ENCODE measurements around the gene TSHR.

The TSHR gene

GRCh38 chr14:81170104-81170828, 214.8 kb downstream of the TSHR start:
- intact Hi-C loops (cut with DNase I; ENCODE audit: low total_unique reads), result loop anchor here (5.0 kb wide), 2 partner anchors 52 to 183 kb away; partner anchors contain the start of gene GTF2A1
- no peaks in the 10 kb centered on the region for H3K9me3 ChIP-seq
- DNase-seq, result peak; percentile 95 to 96
- peak overlapping the region; percentile 86 for H3K27ac ChIP-seq
- TF ChIP-seq CTCF (IDR thresholded peaks at IDR 0.05), result peak; percentile 80 to 87
- H3K4me3 ChIP-seq, result peak overlapping the region; percentile 61
- no peaks in the 10 kb centered on the region for H3K27me3 ChIP-seq
- H3K4me1 ChIP-seq, result peaks cover 0 to 13% (median 3%) of the 10 kb centered on the region in 4 donors
- H3K36me3 ChIP-seq, result no peaks in the 10 kb centered on the region

- Histone ChIP-seq H3K9me3 (no peaks in the 10 kb centered on the region), H3K4me3 (peak overlapping the region in 1 of 2 donors; percentile 61), H3K4me1 (peaks cover 0 to 13% (median 3%) of the 10 kb centered on the region in 4 donors), H3K27ac (peak overlapping the region; percentile 86), H3K27me3 (no peaks in the 10 kb centered on the region), H3K36me3 (no peaks in the 10 kb centered on the region)
- no peak for TF ChIP-seq CTCF (IDR thresholded peaks at IDR 0.05)
- intact Hi-C loops (cut with DNase I; ENCODE audit: low total_unique reads), result loop anchor here (5.0 kb wide), 2 partner anchors 51 to 184 kb away; partner anchors contain the start of gene GTF2A1
- DNase-seq, result no peak
Measured at GRCh38 chr14:81170829-81171195, 215.4 kb downstream of the TSHR start.

GRCh38 chr14:81172353-81172752, 216.9 kb downstream of the TSHR start:
- no peaks in the 10 kb centered on the region for H3K36me3 ChIP-seq
- H3K27me3 ChIP-seq, result no peaks in the 10 kb centered on the region
- TF ChIP-seq CTCF (IDR thresholded peaks at IDR 0.05), result no peak
- H3K4me1 ChIP-seq, result peaks cover 0 to 24% (median 3%) of the 10 kb centered on the region in 4 donors
- no peaks in the 10 kb centered on the region for H3K9me3 ChIP-seq
- intact Hi-C loops (cut with DNase I; ENCODE audit: low total_unique reads), result loop anchor here (5.0 kb wide), 2 partner anchors 50 to 185 kb away; partner anchors contain the start of gene GTF2A1
- no peak overlapping the region for H3K27ac ChIP-seq
- DNase-seq, result no peak
- H3K4me3 ChIP-seq, result no peak overlapping the region

- Histone ChIP-seq H3K4me3 (no peak overlapping the region), H3K4me1 (peaks cover 0 to 29% (median 3%) of the 10 kb centered on the region in 4 donors), H3K27ac (no peak overlapping the region), H3K9me3 (no peaks in the 10 kb centered on the region), H3K36me3 (no peaks in the 10 kb centered on the region), H3K27me3 (no peaks in the 10 kb centered on the region)
- no peak for TF ChIP-seq CTCF (IDR thresholded peaks at IDR 0.05)
- intact Hi-C loops (cut with DNase I; ENCODE audit: low total_unique reads), result loop anchor here (5.0 kb wide), 2 partner anchors 49 to 186 kb away; partner anchors contain the start of gene GTF2A1
- DNase-seq, result no peak
Measured at GRCh38 chr14:81172881-81173280, 217.5 kb downstream of the TSHR start.

- Histone ChIP-seq H3K4me1 (peaks cover 0 to 28% (median 2%) of the 10 kb centered on the region in 4 donors), H3K9me3 (no peaks in the 10 kb centered on the region), H3K27me3 (no peaks in the 10 kb centered on the region), H3K27ac (peak overlapping the region in 1 of 2 donors; percentile 34), H3K36me3 (peaks cover 0 to 13% (median 7%) of the 10 kb centered on the region in 3 donors), H3K4me3 (no peak overlapping the region)
- no peak for TF ChIP-seq CTCF (IDR thresholded peaks at IDR 0.05)
- peak; percentile 68 to 76 for DNase-seq
- intact Hi-C loops (cut with DNase I; ENCODE audit: low total_unique reads), result no loop called here
Measured at GRCh38 chr14:81176241-81176640, 220.8 kb downstream of the TSHR start.

Data from tibial artery (tissue), 4 donors.